Measurements from ENCODE around the gene NKX2-1. TPM values are rescaled to one million over a fixed set of nuclear protein-coding genes. Genes with fewer than 3 reads are reported as not detected.

NKX2-1 gene
- total and polyA plus RNA-seq, 2 donors (not counting 1 experiment from before 2014, with no cell fraction given) = not detected

DNA sequence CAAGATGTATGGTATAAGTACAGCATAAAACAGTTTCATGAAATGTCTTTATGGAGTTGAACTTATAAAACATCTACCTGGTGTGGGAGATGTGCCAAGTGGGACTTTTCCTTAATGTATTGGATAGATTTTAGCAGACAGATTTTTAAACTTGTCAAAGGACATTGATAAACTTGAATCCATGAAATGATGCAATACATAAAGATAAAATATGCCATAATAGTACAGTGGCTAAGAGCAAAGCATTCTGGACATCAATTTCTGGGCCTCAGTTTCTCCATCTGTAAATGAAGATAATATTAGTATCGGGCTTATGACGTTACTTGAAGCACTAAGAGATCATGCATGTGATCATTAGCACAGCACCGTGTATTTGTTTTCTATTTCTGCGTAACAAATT lies 45.4 kb downstream of the NKX2-1 start:
- no peak for ATAC-seq (ENCODE audit: low read depth)
- no peak overlapping the region for H3K4me3 Mint-ChIP-seq
- intact Hi-C loops (cut with micrococcal nuclease) = no loop called here
- Histone ChIP-seq H3K4me2 (replicated peaks; ENCODE audit: low read depth, low read length, poor library complexity, severe bottlenecking) (no peak overlapping the region), H4K20me1 (ENCODE audit: control insufficient read depth, insufficient read depth, low read length, poor library complexity, severe bottlenecking) (no peaks in the 10 kb centered on the region), H2AFZ (ENCODE audit: insufficient read depth, low read depth, low read length, poor library complexity, severe bottlenecking) (no peak overlapping the region), H3K4me1 (ENCODE audit: control insufficient read depth in 2 of 2, insufficient read depth in 2 of 2, low read length in 2 of 2) (no peaks in the 10 kb centered on the region), H3K36me3 (replicated peaks in 1 of 2; ENCODE audit: control extremely low read depth in 1 of 2, control insufficient read depth in 1 of 2, extremely low read depth in 1 of 2, insufficient read depth in 2 of 2, low read length in 1 of 2) (no peaks in the 10 kb centered on the region), H3K9me3 (ENCODE audit: control extremely low read depth in 1 of 3, control insufficient read depth in 2 of 3, insufficient read depth in 1 of 3, low read length in 2 of 3) (no peaks in the 10 kb centered on the region), H3K27me3 (replicated peaks in 1 of 4; ENCODE audit: control extremely low read depth in 1 of 4, control insufficient read depth in 3 of 4, insufficient read depth in 4 of 4, low read length in 3 of 4) (no peaks in the 10 kb centered on the region), H3K4me3 (ENCODE audit: control extremely low read depth in 1 of 5, extremely low read depth in 1 of 5, insufficient read depth in 1 of 5, low read depth in 2 of 5, low read length in 4 of 5) (no peak overlapping the region), H3K9ac (ENCODE audit: low read length) (no peak overlapping the region), H3K79me2 (ENCODE audit: control insufficient read depth, insufficient read depth, low read length) (no peaks in the 10 kb centered on the region), H3K27ac (ENCODE audit: low read length in 2 of 2) (no peak overlapping the region)
- no peaks in the 10 kb centered on the region for H3K4me1 Mint-ChIP-seq
- 0% methylated on average over 1 of the region's 4 CpGs for WGBS (ENCODE audit: insufficient coverage)
- no peaks in the 10 kb centered on the region for H3K9me3 Mint-ChIP-seq (ENCODE audit: insufficient read depth)
- no peak for DNase-seq
- no peak overlapping the region for H3K27ac Mint-ChIP-seq
- no peaks in the 10 kb centered on the region for H3K27me3 Mint-ChIP-seq
- TF ChIP-seq, protein P1, sequence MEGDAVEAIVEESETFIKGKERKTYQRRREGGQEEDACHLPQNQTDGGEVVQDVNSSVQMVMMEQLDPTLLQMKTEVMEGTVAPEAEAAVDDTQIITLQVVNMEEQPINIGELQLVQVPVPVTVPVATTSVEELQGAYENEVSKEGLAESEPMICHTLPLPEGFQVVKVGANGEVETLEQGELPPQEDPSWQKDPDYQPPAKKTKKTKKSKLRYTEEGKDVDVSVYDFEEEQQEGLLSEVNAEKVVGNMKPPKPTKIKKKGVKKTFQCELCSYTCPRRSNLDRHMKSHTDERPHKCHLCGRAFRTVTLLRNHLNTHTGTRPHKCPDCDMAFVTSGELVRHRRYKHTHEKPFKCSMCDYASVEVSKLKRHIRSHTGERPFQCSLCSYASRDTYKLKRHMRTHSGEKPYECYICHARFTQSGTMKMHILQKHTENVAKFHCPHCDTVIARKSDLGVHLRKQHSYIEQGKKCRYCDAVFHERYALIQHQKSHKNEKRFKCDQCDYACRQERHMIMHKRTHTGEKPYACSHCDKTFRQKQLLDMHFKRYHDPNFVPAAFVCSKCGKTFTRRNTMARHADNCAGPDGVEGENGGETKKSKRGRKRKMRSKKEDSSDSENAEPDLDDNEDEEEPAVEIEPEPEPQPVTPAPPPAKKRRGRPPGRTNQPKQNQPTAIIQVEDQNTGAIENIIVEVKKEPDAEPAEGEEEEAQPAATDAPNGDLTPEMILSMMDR (IDR thresholded peaks at IDR 0.05) = no peak
- no peak for TF ChIP-seq EZH2 (IDR thresholded peaks at IDR 0.05; ENCODE audit: borderline replicate concordance, insufficient read depth, low read depth, low read length, poor library complexity, severe bottlenecking)
- ChIA-PET POLR2A (no interaction called here), CTCF (no interaction called here)

DNA sequence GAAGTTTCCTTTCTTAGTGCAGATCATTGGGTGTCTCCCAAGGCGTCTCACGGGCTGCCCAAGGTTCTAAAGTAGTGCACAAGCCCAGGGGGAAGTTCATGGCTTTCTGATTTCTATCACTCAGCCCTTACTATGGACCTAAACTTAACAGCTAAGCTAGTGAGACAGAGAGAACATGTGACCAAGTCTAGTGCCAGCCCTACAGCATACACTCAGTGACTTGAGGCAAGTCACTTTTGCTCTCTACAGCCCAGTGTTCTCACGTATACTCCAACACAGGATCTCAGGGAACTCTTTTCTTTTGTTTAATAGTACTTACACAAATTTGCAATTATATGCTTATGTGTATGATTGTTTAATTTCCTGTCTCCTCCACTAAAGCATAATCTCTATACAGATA lies 48.6 kb downstream of the NKX2-1 start:
- no peaks in the 10 kb centered on the region for H3K4me1 Mint-ChIP-seq
- intact Hi-C loops (cut with micrococcal nuclease) = no loop called here
- no peak overlapping the region for H3K27ac Mint-ChIP-seq
- TF ChIP-seq, protein P1 (IDR thresholded peaks at IDR 0.05) = no peak
- TF ChIP-seq EZH2 (IDR thresholded peaks at IDR 0.05; ENCODE audit: borderline replicate concordance, insufficient read depth, low read depth, low read length, poor library complexity, severe bottlenecking) = no peak
- no peaks in the 10 kb centered on the region for H4K20me1 ChIP-seq (ENCODE audit: control insufficient read depth, insufficient read depth, low read length, poor library complexity, severe bottlenecking)
- no peaks in the 10 kb centered on the region for H3K36me3 ChIP-seq (replicated peaks in 1 of 2; ENCODE audit: control extremely low read depth in 1 of 2, control insufficient read depth in 1 of 2, extremely low read depth in 1 of 2, insufficient read depth in 2 of 2, low read length in 1 of 2)
- no peaks in the 10 kb centered on the region for H3K27me3 ChIP-seq (replicated peaks in 1 of 4; ENCODE audit: control extremely low read depth in 1 of 4, control insufficient read depth in 3 of 4, insufficient read depth in 4 of 4, low read length in 3 of 4)
- H2AFZ ChIP-seq (ENCODE audit: insufficient read depth, low read depth, low read length, poor library complexity, severe bottlenecking) = no peak overlapping the region
- POLR2A ChIA-PET = no interaction called here
- H3K9ac ChIP-seq (ENCODE audit: low read length) = no peak overlapping the region
- no peaks in the 10 kb centered on the region for H3K9me3 Mint-ChIP-seq (ENCODE audit: insufficient read depth)
- CTCF ChIA-PET = no interaction called here
- H3K27me3 Mint-ChIP-seq = no peaks in the 10 kb centered on the region
- no peak overlapping the region for H3K4me2 ChIP-seq (replicated peaks; ENCODE audit: low read depth, low read length, poor library complexity, severe bottlenecking)
- H3K27ac ChIP-seq (ENCODE audit: low read length in 2 of 2) = no peak overlapping the region
- DNase-seq (no peak), ATAC-seq (ENCODE audit: low read depth) (no peak)
- no peaks in the 10 kb centered on the region for H3K79me2 ChIP-seq (ENCODE audit: control insufficient read depth, insufficient read depth, low read length)
- H3K4me1 ChIP-seq (ENCODE audit: control insufficient read depth in 2 of 2, insufficient read depth in 2 of 2, low read length in 2 of 2) = no peaks in the 10 kb centered on the region
- H3K9me3 ChIP-seq (ENCODE audit: control extremely low read depth in 1 of 3, control insufficient read depth in 2 of 3, insufficient read depth in 1 of 3, low read length in 2 of 3) = no peaks in the 10 kb centered on the region
- no peak overlapping the region for H3K4me3 ChIP-seq (ENCODE audit: control extremely low read depth in 1 of 5, extremely low read depth in 1 of 5, insufficient read depth in 1 of 5, low read depth in 2 of 5, low read length in 4 of 5)
- 100% methylated on average over 1 of the region's 3 CpGs for WGBS (ENCODE audit: insufficient coverage)
- H3K4me3 Mint-ChIP-seq = no peak overlapping the region
